NCI-H1930 (cell line): ENCODE results near the gene GARNL3.

Experiments
- DNase-seq, 2 experiments: peaks; one replicate each; lab custom pipeline; 2025; lab: John Stamatoyannopoulos, UW

GARNL3 gene

DNA sequence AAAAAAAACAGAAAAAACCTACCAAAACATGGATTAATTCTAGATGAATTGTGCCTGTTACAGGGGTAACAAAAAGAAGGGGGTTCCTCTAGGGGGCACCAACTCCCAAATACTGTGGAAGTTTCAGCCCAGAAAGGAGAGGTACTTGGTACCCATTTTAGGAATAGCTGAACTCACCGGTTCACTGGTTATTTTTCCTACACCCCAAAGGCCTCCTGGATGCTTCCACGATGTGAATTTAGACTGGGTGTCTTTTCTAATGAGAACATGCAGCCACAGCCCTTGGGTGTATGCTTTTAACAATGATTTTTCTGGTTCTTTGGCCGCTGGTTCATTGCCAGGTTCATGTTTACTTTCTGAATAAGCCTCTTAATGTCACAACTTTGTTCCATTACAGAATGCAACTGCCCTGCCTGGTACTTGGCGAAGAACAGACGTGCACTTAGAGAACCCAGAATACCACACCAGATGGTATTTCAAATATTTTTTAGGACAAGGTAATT, 46.7 kb downstream of the GARNL3 start:
- DNase-seq = no peak

DNA sequence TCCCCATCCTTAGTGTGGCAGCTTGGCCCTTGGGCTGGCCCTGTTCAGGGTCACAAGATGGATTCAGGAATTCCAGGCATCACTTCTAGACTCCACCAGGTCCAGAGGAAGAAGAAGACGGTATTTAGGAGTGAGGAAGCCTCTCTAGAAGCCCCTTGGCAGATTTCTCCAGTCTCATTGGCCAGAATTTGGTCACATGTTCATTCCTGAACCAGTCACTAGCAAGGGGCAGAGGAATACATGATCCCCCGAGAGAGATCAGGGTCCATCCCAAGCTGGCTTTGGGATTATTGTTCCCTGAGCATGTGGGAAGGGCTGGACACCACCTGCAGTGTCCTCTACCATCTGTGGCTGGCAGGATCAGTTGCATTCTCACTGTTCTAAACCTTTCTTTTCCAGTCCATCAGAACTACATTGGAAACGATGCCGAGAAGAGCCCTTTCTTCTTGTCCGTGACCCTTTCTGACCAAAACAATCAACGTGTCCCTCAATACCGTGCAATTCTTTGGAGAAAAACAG, 48.5 kb downstream of the GARNL3 start:
- no peak for DNase-seq

DNA sequence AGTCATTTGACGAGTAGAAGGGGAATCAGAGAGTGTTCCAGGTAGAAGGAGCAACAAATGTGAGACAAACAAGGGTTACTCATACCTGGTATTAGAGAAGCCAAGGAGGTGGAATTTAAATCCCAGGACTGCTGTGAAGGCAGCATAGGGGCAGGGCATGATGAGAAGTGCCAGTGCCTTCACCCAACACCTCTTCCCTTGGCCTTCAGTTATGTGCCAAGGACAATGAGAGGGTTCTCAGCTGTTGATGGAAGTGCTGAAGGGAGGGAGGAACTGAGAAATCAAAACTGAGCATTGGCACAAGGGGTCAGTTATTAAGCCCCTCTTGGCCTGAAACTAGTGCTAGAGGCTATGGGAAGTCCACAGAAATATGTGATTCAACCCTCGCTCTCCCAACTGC, 50.3 kb downstream of the GARNL3 start:
- no peak for DNase-seq

DNA sequence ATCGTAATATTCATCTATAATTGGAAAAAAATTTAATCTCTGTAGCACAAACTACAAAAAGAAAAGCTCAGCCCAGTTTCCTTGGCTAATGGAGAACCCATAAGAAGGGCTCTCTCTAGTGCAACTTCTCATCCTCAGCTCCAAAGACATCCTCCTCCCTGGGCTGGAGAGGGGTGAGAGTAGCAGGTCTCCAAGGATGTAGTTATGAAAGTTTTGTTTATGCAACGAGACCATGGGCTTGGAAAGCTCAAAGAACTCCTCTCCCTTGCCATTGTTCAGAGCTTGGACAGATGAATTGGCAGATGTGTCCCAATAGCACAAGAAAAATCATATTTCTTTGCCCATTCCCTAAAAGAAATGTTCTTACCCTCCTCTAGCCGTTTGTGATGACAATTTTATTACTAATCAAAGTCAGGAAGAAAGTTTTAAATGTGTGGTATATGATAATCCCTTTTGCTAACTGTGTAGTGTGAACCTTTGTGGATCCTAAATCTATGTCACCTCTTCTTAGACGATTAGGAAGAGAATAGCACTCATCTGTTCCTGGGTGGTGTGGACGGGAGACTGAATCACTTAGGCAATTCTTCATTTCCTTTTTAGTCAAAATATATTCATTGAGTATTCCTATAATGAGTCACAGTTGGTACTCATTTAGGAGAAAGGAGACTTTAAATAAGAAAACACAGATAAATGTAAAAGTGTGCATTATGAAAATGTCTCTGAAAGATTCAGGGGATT, 52.2 kb downstream of the GARNL3 start:
- DNase-seq = no peak

DNA sequence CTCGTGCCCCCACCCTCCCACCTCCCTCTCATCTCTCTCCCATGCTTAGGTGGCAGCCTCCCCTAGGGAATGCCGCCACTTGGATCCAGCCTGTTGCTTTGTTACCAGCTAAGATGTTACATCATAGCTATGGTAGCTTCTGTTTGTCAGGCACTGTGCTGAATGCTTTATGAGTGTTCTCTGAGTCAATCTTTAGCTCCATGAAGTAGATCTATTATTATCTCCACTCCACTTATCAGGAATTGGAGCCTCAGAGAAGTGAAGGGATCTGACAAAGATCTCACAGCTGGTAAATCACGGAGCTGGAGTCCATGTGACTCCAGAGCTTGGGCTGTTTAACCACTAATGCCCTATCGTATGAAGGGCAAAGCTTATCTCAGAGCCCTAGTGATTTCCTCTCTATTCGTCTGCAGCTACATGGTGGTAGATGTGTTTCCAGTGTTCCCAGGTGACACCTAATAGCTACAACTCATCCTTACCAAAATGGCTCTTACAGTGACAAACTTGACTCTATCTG, 54.1 kb downstream of the GARNL3 start:
- no peak for DNase-seq

DNA sequence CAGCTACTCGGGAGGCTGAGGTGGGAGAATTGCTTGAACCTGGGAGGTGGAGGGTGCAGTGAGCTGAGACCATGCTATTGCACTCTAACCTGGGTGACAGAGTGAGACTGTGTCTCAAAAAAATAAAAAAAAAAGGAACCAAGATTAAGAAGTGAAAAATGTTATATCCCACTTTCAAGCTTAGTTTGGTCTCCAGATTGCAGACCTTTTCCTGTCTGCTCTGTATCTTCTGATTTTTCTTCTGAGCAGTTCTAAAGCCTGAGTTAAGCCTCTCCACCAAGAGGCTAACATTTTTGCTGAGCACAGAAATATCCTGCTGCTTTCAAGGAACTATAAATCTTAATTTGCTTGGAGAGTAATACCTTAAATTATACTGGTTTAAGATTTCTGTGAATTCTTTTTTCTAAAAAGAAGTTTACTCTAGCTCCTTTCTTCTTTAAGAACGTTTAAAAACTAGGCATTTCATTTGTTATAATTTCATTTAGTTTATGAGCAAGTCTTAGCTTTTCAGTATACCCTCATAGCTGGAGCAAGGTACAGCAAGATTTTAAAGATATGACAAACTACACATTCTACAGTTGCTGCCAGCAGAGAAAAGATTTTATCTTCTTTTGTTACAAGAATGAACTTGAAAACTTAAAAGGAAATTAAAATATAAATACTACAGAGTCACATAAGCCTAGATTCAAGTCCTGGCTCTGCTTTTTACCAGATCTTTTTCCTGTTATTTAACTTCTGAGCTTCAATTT, 55.0 kb downstream of the GARNL3 start:
- no peak for DNase-seq

DNA sequence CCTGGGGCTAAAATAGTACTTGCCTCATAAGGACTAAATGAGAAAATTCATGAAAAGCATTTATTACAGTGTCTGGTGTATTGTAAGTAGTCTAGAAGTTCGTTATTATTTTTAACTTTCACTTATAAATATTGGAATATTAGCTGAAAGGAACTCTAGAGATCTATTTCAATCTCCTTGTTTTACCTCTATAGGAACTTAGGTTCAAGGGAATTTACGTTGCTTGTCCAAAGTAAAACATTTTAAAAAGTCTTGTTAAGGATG, 55.5 kb downstream of the GARNL3 start:
- no peak for DNase-seq

DNA sequence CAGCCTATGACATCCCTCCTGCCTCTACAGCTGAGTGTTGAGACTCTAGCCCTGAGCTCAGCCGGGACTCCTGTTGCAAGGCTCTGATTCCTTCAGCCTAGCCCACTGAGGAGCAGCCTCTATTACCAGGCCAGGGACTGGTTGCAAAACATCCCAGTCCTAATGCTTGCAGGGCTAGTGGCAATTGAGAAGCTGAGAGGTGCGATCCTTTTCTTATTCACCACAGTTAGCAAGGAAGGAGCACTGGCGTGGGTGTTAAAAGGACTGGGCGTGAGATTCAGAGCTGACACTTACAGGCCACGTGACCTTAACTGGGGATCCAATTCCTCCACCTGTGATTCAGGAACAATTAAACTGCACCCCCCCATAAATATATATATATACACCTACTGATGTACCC, 58.8 kb downstream of the GARNL3 start:
- no peak for DNase-seq

DNA sequence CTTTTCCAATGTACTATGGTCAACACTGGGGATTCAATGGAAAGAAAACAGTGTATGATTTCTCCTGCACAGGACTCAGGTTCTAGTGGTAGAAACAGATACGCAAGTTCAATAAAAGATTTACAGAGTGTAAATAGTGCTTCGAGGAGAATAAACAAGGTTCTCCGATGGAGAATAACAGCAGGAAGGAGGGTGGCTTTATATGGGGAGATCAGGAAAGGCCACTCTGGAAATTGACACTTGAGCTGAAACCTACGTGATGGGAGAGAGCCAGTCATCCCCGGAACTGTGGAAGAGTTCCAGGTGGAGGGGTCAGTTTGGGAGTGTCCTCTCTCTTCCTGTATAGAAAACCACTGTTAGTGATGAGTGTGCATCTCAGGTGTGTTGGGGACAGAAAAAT, 65.9 kb downstream of the GARNL3 start:
- no peak for DNase-seq

DNA sequence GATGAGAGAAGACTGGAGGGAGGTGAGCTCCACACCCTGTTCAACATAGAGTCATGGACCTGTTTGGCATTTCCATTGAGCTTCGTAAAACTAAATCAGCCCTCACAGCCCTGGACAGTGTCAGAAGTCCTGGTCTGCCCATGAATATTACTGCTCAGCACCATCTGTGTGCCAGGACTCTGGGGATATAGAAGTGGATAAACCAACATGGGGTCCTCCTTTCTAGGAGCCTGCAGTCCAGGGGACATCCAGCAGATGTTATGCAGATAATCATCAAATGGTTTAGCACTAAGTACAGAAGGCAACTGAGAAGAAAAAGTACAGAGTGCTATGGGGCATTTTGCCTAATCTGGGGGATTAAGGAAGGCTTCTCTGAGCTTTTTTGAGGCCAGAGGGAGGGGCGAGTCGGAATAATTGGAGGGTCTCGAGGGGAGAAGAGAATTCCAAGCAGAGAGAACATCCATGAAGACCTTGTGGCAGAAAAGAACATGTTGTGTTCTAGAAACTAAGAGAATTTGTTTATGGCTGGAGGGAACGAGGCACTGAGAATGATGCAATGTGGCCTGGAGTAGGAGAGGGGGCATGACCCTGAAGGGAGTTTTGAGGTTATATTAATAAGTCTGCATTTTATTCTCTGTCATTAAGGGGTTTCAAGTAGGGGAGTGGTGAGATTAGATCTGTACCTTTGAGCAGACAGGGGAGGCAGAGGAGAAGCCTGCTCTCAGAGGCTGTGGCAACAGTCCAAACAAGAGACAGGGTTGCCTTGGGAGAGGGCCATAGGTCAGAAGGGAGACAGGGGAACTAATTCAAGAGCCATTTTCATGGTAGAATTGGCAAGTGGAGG, 68.9 kb downstream of the GARNL3 start:
- no peak for DNase-seq

DNA sequence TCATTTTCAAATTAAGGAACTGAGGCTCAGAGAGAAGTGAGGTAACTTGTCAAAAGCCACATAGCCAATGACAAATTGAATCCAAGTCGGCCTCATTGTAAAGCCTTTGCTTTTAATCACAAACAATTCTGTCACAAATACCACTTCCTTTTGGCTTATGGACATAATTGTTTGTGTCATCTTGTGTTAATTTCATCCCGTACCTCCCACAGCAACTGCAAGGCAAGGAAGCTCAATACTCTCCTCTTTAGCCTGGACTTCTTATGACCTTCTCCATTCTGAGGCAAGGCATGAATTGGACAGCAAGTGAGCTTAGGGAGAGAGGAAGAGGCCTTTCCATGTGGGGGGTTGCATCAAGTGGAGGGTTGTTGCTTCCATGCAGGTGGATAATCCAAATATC, 70.2 kb downstream of the GARNL3 start:
- DNase-seq = no peak

DNA sequence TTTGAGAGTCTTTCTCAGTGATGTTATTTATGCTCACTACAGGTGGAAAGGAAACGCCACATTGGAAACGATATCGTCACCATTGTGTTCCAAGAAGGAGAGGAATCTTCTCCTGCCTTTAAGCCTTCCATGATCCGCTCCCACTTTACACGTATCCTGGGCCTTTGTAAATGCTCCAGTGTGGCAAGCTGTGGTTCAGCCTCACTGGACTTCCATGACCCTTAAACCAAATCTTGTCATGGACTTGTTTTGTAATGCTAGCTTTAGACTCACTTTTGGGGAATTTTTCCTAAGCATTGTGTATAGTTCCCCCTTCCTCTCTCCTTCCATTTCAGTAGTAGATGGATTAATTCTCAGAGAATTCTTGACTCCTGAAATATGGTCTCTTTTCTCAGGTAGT, 71.5 kb downstream of the GARNL3 start:
- DNase-seq = no peak

DNA sequence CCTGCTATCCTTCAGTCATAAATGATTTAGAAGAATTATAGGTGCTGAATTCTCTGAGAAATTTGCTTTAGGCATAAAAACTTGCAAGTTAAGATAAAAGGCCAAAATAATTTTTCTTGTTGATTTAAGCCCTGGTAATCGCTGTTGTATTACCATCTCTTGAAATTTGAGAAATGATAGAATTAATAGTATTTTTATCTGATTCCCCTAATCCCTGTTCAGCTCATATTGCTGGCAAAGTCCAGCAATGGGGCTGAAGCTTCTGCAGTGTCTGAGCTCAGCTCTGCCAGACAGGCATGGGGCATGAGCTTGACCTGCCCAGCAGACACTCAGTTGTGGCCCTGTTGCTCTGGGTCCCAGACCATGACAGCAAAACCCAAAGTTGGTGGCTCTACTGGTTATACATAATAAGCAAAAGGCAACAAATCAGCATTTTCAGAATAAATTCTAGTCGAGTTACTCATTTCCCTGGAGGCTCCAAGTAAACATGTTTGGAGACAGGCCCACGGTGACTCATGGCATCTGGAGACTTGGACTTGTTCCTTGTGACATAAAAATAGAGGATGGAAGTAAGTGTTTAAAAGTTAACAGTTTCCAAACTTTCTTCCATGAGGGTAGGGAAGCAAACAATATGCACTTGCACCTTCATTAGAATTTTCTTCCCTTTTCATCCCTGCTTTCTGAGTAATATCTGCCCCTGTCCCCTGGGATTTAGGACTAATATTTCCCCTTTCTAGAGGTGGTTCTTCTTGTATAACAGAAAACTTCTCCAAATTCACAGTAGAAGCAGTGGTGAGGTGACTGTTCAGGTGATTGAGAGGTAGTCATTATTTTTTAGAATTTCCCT, 72.2 kb downstream of the GARNL3 start:
- DNase-seq = no peak

DNA sequence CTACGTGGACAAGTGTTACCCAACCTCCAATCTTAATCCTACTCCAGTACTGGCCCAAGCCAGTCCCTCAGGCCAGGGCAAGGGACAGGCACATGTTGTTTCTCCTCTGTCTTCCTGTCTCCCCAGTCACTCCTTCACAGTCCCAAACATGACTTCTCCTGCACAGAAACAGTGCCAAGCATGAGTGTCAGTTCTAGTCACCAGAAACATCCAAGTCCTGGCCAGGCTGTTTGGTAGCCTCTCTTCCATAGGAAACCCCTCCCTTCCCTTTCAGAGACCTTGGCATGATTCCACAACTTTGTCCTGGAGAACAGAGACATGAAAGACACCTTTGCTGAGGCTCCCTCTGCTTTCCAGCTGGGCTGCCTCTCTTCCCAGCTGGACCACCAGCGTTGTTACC, 76.1 kb downstream of the GARNL3 start:
- no peak for DNase-seq

DNA sequence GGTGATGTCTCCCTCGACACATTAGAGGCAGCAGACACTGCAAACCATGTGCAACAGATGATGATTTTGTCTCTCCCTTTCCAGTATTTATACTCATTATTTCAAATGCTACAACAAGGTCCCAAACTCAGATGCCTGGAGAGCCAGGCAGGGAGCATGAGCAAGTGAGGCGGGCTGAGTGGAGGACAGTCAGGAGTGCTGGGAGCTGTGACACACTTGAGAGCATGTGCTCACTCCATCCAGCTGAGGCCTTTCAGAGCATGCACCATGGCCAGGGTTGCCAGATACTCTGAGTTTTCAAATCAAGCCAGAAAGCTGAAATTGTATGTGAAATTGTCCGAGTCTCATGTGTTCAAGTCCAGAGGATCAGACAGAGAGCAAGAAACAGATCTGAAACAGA, 76.6 kb downstream of the GARNL3 start:
- DNase-seq = no peak

DNA sequence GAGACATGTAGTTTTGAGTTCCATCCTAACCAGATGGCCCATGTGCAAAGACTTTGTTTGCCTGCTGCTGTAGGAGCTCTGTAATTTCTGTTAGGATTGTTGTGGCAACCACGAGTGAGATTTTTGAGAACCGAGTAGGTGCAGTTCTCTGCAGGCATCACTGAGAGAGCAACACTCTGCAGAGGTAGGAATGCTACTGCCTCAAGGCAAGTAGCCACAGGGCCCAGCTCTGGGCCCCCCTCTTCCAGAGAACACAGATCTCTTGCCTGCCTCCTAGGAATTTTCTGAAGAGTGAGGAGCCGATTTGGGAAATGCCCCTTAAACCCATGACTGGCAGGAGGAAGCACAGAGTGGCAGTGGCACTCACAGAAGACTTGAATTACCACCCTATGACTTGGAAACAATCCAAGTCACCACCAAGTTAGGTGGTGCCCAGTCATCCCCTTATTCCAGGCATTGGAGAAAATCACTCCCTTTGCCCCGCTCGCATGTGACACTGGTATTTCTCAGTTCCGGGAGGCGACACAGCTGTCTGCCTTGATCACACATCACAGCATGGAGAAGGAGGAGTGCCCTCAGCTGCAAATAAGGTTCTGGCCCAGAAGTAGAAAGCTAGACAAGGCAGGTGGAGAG, 79.9 kb downstream of the GARNL3 start:
- no peak for DNase-seq

DNA sequence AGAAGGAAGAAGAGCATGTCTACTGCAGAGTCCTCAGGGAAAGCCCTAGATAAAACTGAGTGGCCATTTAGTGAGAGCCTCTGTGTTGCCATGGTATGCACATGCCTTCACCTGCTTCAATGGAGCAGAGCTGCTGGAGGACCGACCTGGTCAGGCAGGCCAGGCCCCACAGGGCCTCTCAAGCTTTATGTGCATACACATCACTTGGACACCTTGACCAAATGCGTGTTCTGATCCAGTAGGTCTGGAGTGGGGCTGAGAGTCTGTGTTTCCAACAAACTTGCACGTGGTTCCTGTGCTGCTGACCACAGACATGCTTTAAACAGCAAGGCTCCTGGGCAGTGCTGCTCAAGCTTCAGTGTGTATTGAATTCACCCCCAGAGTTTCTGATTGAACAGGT, 81.0 kb downstream of the GARNL3 start:
- no peak for DNase-seq

DNA sequence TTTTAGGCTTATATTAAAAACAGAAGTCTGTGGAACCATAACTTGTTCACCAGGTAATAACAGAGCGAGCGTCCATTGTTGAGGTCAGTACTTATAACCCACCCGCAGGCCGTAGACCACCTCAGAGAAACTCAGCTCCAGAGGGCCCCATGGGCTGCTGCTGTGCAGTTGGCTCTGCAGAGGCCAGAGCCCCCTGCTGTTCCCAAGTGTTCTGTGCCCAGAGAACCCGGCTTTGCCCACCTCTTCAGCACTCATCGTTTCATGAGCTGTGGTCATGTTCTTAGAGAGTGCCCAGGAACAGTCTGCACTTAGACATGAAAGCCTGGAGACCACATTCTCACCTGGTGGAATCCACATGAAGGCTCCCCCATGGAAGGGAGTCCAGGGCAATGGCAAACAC, 82.0 kb downstream of the GARNL3 start:
- DNase-seq = no peak

DNA sequence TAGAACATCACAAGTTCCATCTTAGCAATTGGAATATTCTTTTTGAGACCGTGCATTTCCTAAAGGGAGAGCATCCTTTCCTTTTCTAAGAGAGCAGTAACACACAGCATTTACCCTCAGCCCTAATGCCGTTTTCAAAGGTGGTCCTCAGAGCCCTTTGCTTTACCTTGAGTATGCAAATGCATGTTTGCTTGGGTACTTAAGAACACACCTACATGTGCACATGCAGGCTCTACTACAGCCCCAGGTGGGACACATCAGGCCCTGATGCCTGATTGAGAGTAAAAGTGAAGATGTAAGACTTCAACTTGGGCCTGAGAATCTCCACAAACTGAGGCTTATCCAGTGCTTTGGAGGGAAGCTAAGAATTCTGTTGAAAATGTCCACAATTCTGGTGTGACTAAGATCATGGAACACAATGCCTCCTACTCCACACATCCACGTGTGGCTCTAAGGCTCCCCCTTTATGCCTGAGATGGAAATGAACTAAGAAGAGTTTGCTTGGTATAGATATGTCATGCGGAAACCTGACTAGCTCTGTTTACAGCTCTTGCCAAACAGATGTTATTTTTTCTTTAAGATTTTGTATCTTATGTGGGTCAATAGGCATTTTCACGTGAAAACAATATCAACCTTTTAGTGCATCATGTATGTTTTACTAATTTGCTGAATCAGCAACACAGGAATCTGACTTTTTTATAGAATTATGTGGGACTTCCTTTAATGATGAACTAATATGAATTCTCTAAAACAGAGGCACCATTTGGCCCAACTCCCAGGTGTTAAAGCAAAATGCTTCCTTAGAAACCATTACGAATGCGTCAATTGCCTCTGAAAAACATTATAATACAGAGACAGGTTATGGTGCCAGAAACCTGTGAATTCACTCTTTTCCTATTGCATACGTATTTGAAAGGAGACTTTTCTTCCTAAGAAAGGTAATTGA, 83.5 kb downstream of the GARNL3 start:
- no peak for DNase-seq
